WTC11 (cell line): ENCODE results near the gene RGS13. TPM values are rescaled to one million over a fixed set of nuclear protein-coding genes. Genes with fewer than 3 reads are reported as not detected.

Experiments used
- ATAC-seq: fragments of 200-7000 bp; cut with Tn5 transposase; 2 replicates; pipeline ENCODE4 v1.10.0; 2021; ENCODE audit warnings: mild to moderate bottlenecking, moderate library complexity
- CTCF ChIA-PET: fragments of 300-600 bp; sonication (Branson Sonifier 250); formaldehyde crosslinking; loops from one replicate; lab custom pipeline; 2021; ENCODE audit warnings: antibody characterized with exemption; lab: Charles Lee
- POLR2A ChIA-PET: fragments of 350-600 bp; sonication (Branson Sonifier 250); formaldehyde crosslinking; loops from one replicate; lab custom pipeline; 2021; ENCODE audit warnings: antibody characterized with exemption; lab: Charles Lee
- DNase-seq: peaks from one replicate; pipeline ENCODE4 v3.0.0; 2021; ENCODE audit warnings: low spot score
- H3K27ac Mint-ChIP-seq: 2 replicates; pipeline ENCODE4 v1.8.0; 2021; ENCODE audit warnings: mixed read lengths
- H3K27me3 Mint-ChIP-seq: 2 replicates; pipeline ENCODE4 v1.8.0; 2021; ENCODE audit warnings: low read depth, mild to moderate bottlenecking, moderate library complexity, mixed read lengths
- H3K36me3 Mint-ChIP-seq: 2 replicates; pipeline ENCODE4 v1.8.0; 2021; ENCODE audit warnings: mixed read lengths
- H3K4me1 Mint-ChIP-seq: 2 replicates; pipeline ENCODE4 v1.8.0; 2022; ENCODE audit warnings: mixed read lengths
- H3K4me3 Mint-ChIP-seq: 2 replicates; pipeline ENCODE4 v1.8.0; 2021; ENCODE audit warnings: mild to moderate bottlenecking, moderate library complexity, mixed read lengths
- H3K9me3 Mint-ChIP-seq: 2 replicates; pipeline ENCODE4 v1.8.0; 2021; ENCODE audit warnings: mixed read lengths
- ATF1 ChIP-seq: sonication (generic); formaldehyde crosslinking; IDR thresholded peaks from 2 replicates; pipeline ENCODE4 v1.8.1; 2023; ENCODE audit warnings: mild to moderate bottlenecking, moderate library complexity, missing genetic modification reagents
- GRHL2 ChIP-seq: fragments of 250-450 bp; sonication (Bioruptor Pico); IDR thresholded peaks from 2 replicates; pipeline ENCODE4 v1.8.0; 2022; ENCODE audit warnings: mild to moderate bottlenecking, moderate library complexity; ENCODE audit not compliant: insufficient replicate concordance, severe bottlenecking
- OVOL2 ChIP-seq: fragments of 250-450 bp; sonication (Bioruptor Pico); IDR thresholded peaks from 2 replicates; pipeline ENCODE4 v1.9.0; 2021; ENCODE audit warnings: mild to moderate bottlenecking, borderline replicate concordance
- ZNF219 ChIP-seq: sonication (generic); formaldehyde crosslinking; IDR thresholded peaks from 2 replicates; pipeline ENCODE4 v1.8.0; 2023; ENCODE audit warnings: missing genetic modification reagents, mild to moderate bottlenecking, borderline replicate concordance
- ZNF263 ChIP-seq: sonication (generic); formaldehyde crosslinking; IDR thresholded peaks from 2 replicates; pipeline ENCODE4 v1.8.1; 2022; ENCODE audit warnings: low read depth, mild to moderate bottlenecking, moderate library complexity, missing genetic modification reagents
- ZNF416 ChIP-seq: fragments of 250-450 bp; sonication (Bioruptor Pico); IDR thresholded peaks from 2 replicates; pipeline ENCODE4 v1.9.0; 2021; ENCODE audit warnings: mild to moderate bottlenecking, inconsistent platforms
- ZNF423 ChIP-seq: fragments of 250-450 bp; sonication (Bioruptor Pico); IDR thresholded peaks from 2 replicates; pipeline ENCODE4 v2.1.2; 2022; ENCODE audit warnings: mild to moderate bottlenecking, moderate library complexity
- ZNF671 ChIP-seq: fragments of 250-450 bp; sonication (Bioruptor Pico); IDR thresholded peaks from 2 replicates; pipeline ENCODE4 v1.8.0; 2021; ENCODE audit warnings: mild to moderate bottlenecking
- total RNA-seq: library from RNA; stranded (reverse); gene quantifications from 3 replicates; pipeline ENCODE4 v1.2.3, GENCODE V29; 2021
- TF ChIP-seq, protein P1 (sequence below): sonication (generic); formaldehyde crosslinking; IDR thresholded peaks from 2 replicates; pipeline ENCODE4 v1.8.1; 2022; ENCODE audit warnings: low read depth, missing genetic modification reagents, borderline replicate concordance
- TF ChIP-seq, protein P2 (sequence below): sonication (generic); formaldehyde crosslinking; IDR thresholded peaks from 2 replicates; pipeline ENCODE4 v1.8.0; 2022; ENCODE audit warnings: mild to moderate bottlenecking, missing genetic modification reagents
- TF ChIP-seq, protein P3 (sequence below): sonication (generic); formaldehyde crosslinking; IDR thresholded peaks from 2 replicates; pipeline ENCODE4 v1.8.1; 2023; ENCODE audit warnings: mild to moderate bottlenecking, moderate library complexity, missing genetic modification reagents
- TF ChIP-seq, protein P4 (sequence below): fragments of 250-450 bp; sonication (Bioruptor Pico); IDR thresholded peaks from 2 replicates; pipeline ENCODE4 v1.9.0; 2021; ENCODE audit warnings: mild to moderate bottlenecking, borderline replicate concordance
- TF ChIP-seq, protein P5 (sequence below): fragments of 250-450 bp; sonication (Bioruptor Pico); IDR thresholded peaks from 2 replicates; pipeline ENCODE4 v2.1.2; 2022; ENCODE audit warnings: mild to moderate bottlenecking, moderate library complexity
- TF ChIP-seq, protein P6 (sequence below): sonication (generic); formaldehyde crosslinking; IDR thresholded peaks from 2 replicates; pipeline ENCODE4 v1.8.0; 2023; ENCODE audit warnings: missing genetic modification reagents
- TF ChIP-seq, protein P7 (sequence below): sonication (generic); formaldehyde crosslinking; IDR thresholded peaks from 2 replicates; pipeline ENCODE4 v1.8.1; 2023; ENCODE audit warnings: mild to moderate bottlenecking, missing genetic modification reagents, moderate library complexity
- TF ChIP-seq, protein P8 (sequence below): sonication (generic); formaldehyde crosslinking; IDR thresholded peaks from 2 replicates; pipeline ENCODE4 v1.8.0; 2023; ENCODE audit warnings: missing genetic modification reagents, mild to moderate bottlenecking, borderline replicate concordance
- TF ChIP-seq, protein P9 (sequence below): fragments of 250-450 bp; sonication (Bioruptor Pico); IDR thresholded peaks from 2 replicates; pipeline ENCODE4 v1.9.0; 2021; ENCODE audit warnings: mild to moderate bottlenecking

Gene RGS13
- total RNA-seq, 1 experiment from 2014 or later: not detected

DNA sequence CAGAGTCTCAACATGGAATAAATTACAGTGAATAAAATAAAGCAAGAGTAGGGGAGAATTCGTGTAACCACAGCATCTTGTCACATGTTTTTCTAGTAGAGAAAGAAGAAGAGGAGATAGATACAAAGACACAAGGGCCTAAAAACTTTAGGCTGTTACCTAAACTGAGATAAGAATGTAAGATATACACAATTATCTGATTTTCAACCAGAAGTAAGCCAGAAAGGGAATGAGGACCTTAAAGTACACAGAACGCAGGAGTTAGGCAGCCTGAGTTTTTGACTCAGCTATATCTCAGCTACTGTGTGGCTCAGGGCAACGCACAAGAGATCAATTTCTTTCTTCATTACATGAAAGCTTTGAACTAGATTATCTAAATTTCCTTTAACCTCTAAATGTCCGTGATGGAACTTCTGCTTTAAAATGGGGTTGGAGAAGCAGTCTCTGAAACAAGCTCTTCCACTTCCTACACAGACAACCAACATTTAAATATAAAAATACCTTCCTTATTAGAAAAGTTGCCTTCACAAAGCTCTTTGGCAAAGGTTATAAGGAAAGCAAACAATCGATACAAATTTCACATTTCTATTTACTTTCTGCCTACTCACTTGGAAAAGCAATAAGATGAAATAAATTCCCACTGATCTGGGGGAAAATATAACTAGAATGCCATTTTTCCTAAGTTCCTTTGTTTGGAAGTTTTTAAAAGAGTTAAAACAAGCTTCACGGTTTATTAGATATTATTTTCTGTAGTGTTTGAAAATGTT, 5.2 kb upstream of the RGS13 start:
- Mint-ChIP-seq H3K4me3 (no peak overlapping the region), H3K27me3 (no peaks in the 10 kb centered on the region), H3K9me3 (no peaks in the 10 kb centered on the region), H3K4me1 (peaks cover 13% of the 10 kb centered on the region), H3K27ac (no peak overlapping the region), H3K36me3 (no peaks in the 10 kb centered on the region)
- DNase-seq (no peak), ATAC-seq (no peak)
- ChIA-PET CTCF (no interaction called here), POLR2A (no interaction called here)
- no peak for TF ChIP-seq ZNF263 (CRISPR knock-in tag)
- TF ChIP-seq, protein P1, sequence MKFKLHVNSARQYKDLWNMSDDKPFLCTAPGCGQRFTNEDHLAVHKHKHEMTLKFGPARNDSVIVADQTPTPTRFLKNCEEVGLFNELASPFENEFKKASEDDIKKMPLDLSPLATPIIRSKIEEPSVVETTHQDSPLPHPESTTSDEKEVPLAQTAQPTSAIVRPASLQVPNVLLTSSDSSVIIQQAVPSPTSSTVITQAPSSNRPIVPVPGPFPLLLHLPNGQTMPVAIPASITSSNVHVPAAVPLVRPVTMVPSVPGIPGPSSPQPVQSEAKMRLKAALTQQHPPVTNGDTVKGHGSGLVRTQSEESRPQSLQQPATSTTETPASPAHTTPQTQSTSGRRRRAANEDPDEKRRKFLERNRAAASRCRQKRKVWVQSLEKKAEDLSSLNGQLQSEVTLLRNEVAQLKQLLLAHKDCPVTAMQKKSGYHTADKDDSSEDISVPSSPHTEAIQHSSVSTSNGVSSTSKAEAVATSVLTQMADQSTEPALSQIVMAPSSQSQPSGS (CRISPR knock-in tag): no peak
- TF ChIP-seq, protein P2, sequence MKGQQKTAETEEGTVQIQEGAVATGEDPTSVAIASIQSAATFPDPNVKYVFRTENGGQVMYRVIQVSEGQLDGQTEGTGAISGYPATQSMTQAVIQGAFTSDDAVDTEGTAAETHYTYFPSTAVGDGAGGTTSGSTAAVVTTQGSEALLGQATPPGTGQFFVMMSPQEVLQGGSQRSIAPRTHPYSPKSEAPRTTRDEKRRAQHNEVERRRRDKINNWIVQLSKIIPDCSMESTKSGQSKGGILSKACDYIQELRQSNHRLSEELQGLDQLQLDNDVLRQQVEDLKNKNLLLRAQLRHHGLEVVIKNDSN (CRISPR knock-in tag): no peak
- no peak for TF ChIP-seq ZNF423
- TF ChIP-seq, protein P3, sequence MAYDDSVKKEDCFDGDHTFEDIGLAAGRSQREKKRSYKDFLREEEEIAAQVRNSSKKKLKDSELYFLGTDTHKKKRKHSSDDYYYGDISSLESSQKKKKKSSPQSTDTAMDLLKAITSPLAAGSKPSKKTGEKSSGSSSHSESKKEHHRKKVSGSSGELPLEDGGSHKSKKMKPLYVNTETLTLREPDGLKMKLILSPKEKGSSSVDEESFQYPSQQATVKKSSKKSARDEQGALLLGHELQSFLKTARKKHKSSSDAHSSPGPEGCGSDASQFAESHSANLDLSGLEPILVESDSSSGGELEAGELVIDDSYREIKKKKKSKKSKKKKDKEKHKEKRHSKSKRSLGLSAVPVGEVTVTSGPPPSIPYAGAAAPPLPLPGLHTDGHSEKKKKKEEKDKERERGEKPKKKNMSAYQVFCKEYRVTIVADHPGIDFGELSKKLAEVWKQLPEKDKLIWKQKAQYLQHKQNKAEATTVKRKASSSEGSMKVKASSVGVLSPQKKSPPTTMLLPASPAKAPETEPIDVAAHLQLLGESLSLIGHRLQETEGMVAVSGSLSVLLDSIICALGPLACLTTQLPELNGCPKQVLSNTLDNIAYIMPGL (CRISPR knock-in tag): no peak
- TF ChIP-seq, protein P4, sequence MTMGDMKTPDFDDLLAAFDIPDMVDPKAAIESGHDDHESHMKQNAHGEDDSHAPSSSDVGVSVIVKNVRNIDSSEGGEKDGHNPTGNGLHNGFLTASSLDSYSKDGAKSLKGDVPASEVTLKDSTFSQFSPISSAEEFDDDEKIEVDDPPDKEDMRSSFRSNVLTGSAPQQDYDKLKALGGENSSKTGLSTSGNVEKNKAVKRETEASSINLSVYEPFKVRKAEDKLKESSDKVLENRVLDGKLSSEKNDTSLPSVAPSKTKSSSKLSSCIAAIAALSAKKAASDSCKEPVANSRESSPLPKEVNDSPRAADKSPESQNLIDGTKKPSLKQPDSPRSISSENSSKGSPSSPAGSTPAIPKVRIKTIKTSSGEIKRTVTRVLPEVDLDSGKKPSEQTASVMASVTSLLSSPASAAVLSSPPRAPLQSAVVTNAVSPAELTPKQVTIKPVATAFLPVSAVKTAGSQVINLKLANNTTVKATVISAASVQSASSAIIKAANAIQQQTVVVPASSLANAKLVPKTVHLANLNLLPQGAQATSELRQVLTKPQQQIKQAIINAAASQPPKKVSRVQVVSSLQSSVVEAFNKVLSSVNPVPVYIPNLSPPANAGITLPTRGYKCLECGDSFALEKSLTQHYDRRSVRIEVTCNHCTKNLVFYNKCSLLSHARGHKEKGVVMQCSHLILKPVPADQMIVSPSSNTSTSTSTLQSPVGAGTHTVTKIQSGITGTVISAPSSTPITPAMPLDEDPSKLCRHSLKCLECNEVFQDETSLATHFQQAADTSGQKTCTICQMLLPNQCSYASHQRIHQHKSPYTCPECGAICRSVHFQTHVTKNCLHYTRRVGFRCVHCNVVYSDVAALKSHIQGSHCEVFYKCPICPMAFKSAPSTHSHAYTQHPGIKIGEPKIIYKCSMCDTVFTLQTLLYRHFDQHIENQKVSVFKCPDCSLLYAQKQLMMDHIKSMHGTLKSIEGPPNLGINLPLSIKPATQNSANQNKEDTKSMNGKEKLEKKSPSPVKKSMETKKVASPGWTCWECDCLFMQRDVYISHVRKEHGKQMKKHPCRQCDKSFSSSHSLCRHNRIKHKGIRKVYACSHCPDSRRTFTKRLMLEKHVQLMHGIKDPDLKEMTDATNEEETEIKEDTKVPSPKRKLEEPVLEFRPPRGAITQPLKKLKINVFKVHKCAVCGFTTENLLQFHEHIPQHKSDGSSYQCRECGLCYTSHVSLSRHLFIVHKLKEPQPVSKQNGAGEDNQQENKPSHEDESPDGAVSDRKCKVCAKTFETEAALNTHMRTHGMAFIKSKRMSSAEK (CRISPR knock-in tag): no peak
- TF ChIP-seq, protein P5, sequence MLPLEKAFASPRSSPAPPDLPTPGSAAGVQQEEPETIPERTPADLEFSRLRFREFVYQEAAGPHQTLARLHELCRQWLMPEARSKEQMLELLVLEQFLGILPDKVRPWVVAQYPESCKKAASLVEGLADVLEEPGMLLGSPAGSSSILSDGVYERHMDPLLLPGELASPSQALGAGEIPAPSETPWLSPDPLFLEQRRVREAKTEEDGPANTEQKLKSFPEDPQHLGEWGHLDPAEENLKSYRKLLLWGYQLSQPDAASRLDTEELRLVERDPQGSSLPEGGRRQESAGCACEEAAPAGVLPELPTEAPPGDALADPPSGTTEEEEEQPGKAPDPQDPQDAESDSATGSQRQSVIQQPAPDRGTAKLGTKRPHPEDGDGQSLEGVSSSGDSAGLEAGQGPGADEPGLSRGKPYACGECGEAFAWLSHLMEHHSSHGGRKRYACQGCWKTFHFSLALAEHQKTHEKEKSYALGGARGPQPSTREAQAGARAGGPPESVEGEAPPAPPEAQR (CRISPR knock-in tag): no peak
- TF ChIP-seq ZNF671 (CRISPR knock-in tag): no peak
- TF ChIP-seq ATF1: no peak
- TF ChIP-seq, protein P6, sequence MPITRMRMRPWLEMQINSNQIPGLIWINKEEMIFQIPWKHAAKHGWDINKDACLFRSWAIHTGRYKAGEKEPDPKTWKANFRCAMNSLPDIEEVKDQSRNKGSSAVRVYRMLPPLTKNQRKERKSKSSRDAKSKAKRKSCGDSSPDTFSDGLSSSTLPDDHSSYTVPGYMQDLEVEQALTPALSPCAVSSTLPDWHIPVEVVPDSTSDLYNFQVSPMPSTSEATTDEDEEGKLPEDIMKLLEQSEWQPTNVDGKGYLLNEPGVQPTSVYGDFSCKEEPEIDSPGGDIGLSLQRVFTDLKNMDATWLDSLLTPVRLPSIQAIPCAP: no peak
- TF ChIP-seq ZNF219 (CRISPR knock-in tag): no peak
- no peak for TF ChIP-seq GRHL2 (CRISPR knock-in tag)
- no peak for TF ChIP-seq ZNF416 (CRISPR knock-in tag)
- no peak for TF ChIP-seq OVOL2 (CRISPR knock-in tag)
- TF ChIP-seq, protein P7, sequence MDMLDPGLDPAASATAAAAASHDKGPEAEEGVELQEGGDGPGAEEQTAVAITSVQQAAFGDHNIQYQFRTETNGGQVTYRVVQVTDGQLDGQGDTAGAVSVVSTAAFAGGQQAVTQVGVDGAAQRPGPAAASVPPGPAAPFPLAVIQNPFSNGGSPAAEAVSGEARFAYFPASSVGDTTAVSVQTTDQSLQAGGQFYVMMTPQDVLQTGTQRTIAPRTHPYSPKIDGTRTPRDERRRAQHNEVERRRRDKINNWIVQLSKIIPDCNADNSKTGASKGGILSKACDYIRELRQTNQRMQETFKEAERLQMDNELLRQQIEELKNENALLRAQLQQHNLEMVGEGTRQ (CRISPR knock-in tag): no peak
- TF ChIP-seq, protein P8, sequence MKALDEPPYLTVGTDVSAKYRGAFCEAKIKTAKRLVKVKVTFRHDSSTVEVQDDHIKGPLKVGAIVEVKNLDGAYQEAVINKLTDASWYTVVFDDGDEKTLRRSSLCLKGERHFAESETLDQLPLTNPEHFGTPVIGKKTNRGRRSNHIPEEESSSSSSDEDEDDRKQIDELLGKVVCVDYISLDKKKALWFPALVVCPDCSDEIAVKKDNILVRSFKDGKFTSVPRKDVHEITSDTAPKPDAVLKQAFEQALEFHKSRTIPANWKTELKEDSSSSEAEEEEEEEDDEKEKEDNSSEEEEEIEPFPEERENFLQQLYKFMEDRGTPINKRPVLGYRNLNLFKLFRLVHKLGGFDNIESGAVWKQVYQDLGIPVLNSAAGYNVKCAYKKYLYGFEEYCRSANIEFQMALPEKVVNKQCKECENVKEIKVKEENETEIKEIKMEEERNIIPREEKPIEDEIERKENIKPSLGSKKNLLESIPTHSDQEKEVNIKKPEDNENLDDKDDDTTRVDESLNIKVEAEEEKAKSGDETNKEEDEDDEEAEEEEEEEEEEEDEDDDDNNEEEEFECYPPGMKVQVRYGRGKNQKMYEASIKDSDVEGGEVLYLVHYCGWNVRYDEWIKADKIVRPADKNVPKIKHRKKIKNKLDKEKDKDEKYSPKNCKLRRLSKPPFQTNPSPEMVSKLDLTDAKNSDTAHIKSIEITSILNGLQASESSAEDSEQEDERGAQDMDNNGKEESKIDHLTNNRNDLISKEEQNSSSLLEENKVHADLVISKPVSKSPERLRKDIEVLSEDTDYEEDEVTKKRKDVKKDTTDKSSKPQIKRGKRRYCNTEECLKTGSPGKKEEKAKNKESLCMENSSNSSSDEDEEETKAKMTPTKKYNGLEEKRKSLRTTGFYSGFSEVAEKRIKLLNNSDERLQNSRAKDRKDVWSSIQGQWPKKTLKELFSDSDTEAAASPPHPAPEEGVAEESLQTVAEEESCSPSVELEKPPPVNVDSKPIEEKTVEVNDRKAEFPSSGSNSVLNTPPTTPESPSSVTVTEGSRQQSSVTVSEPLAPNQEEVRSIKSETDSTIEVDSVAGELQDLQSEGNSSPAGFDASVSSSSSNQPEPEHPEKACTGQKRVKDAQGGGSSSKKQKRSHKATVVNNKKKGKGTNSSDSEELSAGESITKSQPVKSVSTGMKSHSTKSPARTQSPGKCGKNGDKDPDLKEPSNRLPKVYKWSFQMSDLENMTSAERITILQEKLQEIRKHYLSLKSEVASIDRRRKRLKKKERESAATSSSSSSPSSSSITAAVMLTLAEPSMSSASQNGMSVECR (CRISPR knock-in tag): no peak
- TF ChIP-seq, protein P9, sequence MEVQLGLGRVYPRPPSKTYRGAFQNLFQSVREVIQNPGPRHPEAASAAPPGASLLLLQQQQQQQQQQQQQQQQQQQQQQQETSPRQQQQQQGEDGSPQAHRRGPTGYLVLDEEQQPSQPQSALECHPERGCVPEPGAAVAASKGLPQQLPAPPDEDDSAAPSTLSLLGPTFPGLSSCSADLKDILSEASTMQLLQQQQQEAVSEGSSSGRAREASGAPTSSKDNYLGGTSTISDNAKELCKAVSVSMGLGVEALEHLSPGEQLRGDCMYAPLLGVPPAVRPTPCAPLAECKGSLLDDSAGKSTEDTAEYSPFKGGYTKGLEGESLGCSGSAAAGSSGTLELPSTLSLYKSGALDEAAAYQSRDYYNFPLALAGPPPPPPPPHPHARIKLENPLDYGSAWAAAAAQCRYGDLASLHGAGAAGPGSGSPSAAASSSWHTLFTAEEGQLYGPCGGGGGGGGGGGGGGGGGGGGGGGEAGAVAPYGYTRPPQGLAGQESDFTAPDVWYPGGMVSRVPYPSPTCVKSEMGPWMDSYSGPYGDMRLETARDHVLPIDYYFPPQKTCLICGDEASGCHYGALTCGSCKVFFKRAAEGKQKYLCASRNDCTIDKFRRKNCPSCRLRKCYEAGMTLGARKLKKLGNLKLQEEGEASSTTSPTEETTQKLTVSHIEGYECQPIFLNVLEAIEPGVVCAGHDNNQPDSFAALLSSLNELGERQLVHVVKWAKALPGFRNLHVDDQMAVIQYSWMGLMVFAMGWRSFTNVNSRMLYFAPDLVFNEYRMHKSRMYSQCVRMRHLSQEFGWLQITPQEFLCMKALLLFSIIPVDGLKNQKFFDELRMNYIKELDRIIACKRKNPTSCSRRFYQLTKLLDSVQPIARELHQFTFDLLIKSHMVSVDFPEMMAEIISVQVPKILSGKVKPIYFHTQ (CRISPR knock-in tag): no peak
